Thyroid gland (tissue), 4 donors: ENCODE data around the gene PCGF3. TPM values are rescaled to one million over a fixed set of nuclear protein-coding genes. Genes with fewer than 3 reads are reported as not detected.

Experiments used
- DNase-seq, 2 donors: peaks; one replicate each; pipeline ENCODE4 v3.0.0-alpha.2; 2019
- H3K27ac ChIP-seq, 3 donors: fragments of 200-600 bp; sonication (generic); 1 replicate in 2 of 3; 2 replicates in 1 of 3; pipeline ENCODE4 v1.5.1; 2016 to 2019; ENCODE audit warnings: mild to moderate bottlenecking in 1 of 3, moderate library complexity in 1 of 3
- H3K27me3 ChIP-seq: fragments of 200-600 bp; sonication (generic); one replicate; pipeline ENCODE4 v1.5.1; 2019
- H3K36me3 ChIP-seq, 2 donors: fragments of 200-600 bp; sonication (generic); one replicate each; pipeline ENCODE4 v1.5.1; 2016 to 2019
- H3K4me1 ChIP-seq, 2 donors: fragments of 200-600 bp; sonication (generic); one replicate each; pipeline ENCODE4 v1.5.1; 2017 to 2019
- H3K4me3 ChIP-seq, 3 donors: fragments of 200-600 bp; sonication (generic); replicated peaks in 1 of 3; 1 replicate in 2 of 3; 2 replicates in 1 of 3; pipeline ENCODE4 v1.5.1; 2016; ENCODE audit warnings: mild to moderate bottlenecking in 1 of 3
- H3K9me3 ChIP-seq: fragments of 200-600 bp; sonication (generic); one replicate; pipeline ENCODE4 v1.5.1; 2017
- CTCF ChIP-seq, 6 experiments: fragments of 200-600 bp in 3 of 6; fragments of 450-650 bp in 3 of 6; sonication (generic) in 3 of 6; IDR thresholded peaks; one replicate each; pipeline ENCODE4 v1.5.1; 2016 to 2019; ENCODE audit warnings: antibody characterized with exemption in 6 of 6, mild to moderate bottlenecking in 2 of 6, inconsistent platforms in 1 of 6, moderate library complexity in 1 of 6
- POLR2A ChIP-seq, 2 donors: fragments of 450-650 bp; IDR thresholded peaks; one replicate each; pipeline ENCODE4 v1.6.1; 2017; ENCODE audit warnings: antibody characterized with exemption in 2 of 2, mild to moderate bottlenecking in 2 of 2, moderate library complexity in 1 of 2
- WGBS, 2 donors: methylation state at CpG; one replicate each; pipeline ENCODE4 v1.1.5; 2017; 5-methylcytosine and 5-hydroxymethylcytosine counted together
- intact Hi-C: fragments of 100-400 bp; cut with DNase I; formaldehyde crosslinking; loops from one replicate; pipeline ENCODE4 v1.15.1; 2023
- total RNA-seq, 4 donors: library from RNA; depleted of rRNA; stranded (reverse); fragments of >200 nt; gene quantifications; one replicate each; pipeline ENCODE4 v1.2.3, GENCODE V29; 2016

PCGF3 gene
- total RNA-seq, 4 donors from 2014 or later = 41.4 to 60.0 (median 50.2) TPM

GRCh38 chr4:763922-764321 lies 58.3 kb downstream of the PCGF3 start:
- no peak for DNase-seq
- intact Hi-C loops = no loop called here
- Histone ChIP-seq H3K9me3 (no peaks in the 10 kb centered on the region), H3K27ac (no peak overlapping the region), H3K36me3 (peaks cover 39% of the 10 kb centered on the region in 2 donors), H3K4me1 (no peaks in the 10 kb centered on the region), H3K4me3 (no peak overlapping the region), H3K27me3 (no peaks in the 10 kb centered on the region)
- WGBS, 2 donors = 92 to 95% methylated on average over 9 to 11 of the region's 11 CpGs
- TF ChIP-seq POLR2A (IDR thresholded peaks at IDR 0.05) (no peak), CTCF (IDR thresholded peaks at IDR 0.05) (no peak)

DNA sequence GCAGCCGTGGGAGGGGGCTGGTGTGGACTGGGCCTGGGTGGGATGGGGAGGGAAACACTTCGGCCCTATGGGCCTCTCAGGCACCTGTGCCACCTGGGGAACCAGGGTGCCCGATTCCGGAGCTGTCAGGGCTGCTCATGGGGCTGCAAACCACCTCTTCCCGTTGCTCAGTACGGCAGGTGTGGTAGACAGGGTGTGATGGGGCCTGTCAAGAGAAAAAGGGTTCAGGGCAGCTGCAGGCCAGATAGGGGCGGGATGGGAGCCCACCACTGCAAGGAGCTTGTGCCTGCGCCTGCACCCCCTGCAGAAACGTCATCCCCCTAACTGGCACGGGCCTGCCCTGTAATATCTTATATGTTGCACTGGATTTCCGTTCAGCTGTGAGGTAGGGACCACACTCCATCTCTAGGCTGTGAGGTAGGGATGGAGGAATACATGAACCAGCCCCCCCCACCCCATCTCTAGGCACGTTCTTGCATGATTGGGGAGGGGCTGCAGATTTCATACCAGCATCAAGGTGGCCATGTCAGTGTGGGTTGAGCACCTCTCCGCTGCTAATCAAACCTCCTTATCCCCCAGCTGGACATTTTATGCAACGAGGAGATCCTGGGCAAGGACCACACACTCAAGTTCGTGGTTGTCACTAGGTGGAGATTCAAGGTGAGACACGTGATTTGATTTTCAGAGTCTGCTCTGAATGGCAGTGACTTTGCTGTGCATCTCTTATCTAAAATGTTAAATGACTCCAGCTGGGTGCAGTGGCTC lies 59.0 kb downstream of the PCGF3 start:
- H3K4me3 ChIP-seq = no peak overlapping the region
- no peaks in the 10 kb centered on the region for H3K9me3 ChIP-seq
- H3K4me1 ChIP-seq = no peaks in the 10 kb centered on the region
- intact Hi-C loops = no loop called here
- WGBS, 2 donors = 87 to 92% methylated on average over 8 to 11 of the region's 16 CpGs
- no peak for TF ChIP-seq CTCF (IDR thresholded peaks at IDR 0.05)
- TF ChIP-seq POLR2A (IDR thresholded peaks at IDR 0.05) = no peak
- no peaks in the 10 kb centered on the region for H3K27me3 ChIP-seq
- peaks cover 40 to 46% of the 10 kb centered on the region in 2 donors for H3K36me3 ChIP-seq
- no peak for DNase-seq
- no peak overlapping the region for H3K27ac ChIP-seq

DNA sequence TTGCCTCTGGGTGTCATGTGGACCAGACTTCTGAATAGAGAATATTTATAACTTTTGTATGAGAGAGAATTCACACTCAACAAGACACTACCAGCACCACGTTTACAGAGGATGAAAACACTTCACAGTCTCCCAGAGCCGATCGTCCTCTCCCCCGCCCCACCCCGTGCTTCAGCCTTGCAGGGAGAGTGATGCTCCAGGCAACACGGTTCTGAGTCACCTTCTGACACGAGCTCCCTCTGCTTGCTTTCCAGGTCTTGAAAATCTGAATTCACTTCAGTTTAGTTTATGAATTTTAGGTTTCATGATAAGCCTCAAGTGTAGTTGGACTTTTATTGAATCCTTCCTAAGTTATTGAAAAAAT lies 60.5 kb downstream of the PCGF3 start:
- H3K36me3 ChIP-seq = peaks cover 43 to 47% of the 10 kb centered on the region in 2 donors
- H3K27ac ChIP-seq = no peak overlapping the region
- H3K9me3 ChIP-seq = no peaks in the 10 kb centered on the region
- no peaks in the 10 kb centered on the region for H3K27me3 ChIP-seq
- H3K4me3 ChIP-seq = no peak overlapping the region
- no peak for DNase-seq
- 74 to 82% methylated on average over 7 of the region's 7 CpGs for WGBS, 2 donors
- intact Hi-C loops = no loop called here
- TF ChIP-seq POLR2A (IDR thresholded peaks at IDR 0.05) (no peak), CTCF (IDR thresholded peaks at IDR 0.05) (no peak)
- H3K4me1 ChIP-seq = no peaks in the 10 kb centered on the region

DNA sequence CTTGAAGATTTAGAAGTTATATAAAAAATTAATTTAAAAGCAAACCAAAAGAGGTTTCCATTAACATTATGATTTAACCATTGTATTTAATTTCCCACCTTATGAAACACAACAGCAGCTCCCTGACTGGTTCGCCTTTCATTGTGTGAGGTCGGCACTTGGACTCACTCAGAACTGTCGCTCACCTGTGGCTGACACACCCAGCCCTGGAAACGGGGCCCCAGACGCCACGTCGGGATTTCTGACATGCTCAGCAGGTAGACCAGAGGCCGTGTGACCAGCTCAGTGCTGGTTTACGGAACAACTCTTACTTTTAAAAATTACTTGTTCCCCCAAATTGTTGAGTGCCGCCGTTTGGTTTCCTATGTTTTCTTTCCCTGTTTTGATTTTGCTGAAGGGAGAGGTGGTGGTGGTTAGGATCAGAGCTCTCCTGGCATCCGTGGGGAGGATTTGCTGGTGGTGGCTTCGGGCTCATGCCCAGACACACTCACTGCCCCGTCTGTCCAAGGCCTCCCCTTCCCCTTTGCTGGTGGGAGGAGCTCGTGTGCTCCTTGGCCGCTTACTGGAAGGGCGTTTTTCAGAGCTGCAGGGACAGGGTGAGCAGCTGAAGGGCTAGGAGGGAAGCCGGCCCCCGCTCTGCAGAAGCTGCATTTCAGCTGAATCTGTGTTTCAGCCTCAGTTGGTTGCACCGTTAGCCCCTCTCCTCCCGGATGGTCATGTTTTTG lies 61.1 kb downstream of the PCGF3 start:
- 81 to 88% methylated on average over 21 of the region's 21 CpGs for WGBS, 2 donors
- TF ChIP-seq POLR2A (IDR thresholded peaks at IDR 0.05) (no peak), CTCF (IDR thresholded peaks at IDR 0.05) (no peak)
- Histone ChIP-seq H3K27ac (no peak overlapping the region), H3K9me3 (no peaks in the 10 kb centered on the region), H3K36me3 (peaks cover 41 to 46% of the 10 kb centered on the region in 2 donors), H3K4me3 (no peak overlapping the region), H3K27me3 (no peaks in the 10 kb centered on the region), H3K4me1 (peaks cover 0 to 3% of the 10 kb centered on the region in 2 donors)
- intact Hi-C loops = no loop called here
- DNase-seq = no peak

- TF ChIP-seq CTCF (IDR thresholded peaks at IDR 0.05) = no peak
- TF ChIP-seq POLR2A (IDR thresholded peaks at IDR 0.05) = no peak
- 94 to 95% methylated on average over 15 of the region's 15 CpGs for WGBS, 2 donors
- DNase-seq = no peak
- H3K4me3 ChIP-seq = no peak overlapping the region
- no peaks in the 10 kb centered on the region for H3K9me3 ChIP-seq
- H3K4me1 ChIP-seq = peaks cover 4 to 9% of the 10 kb centered on the region in 2 donors
- no peaks in the 10 kb centered on the region for H3K27me3 ChIP-seq
- no peak overlapping the region for H3K27ac ChIP-seq
- H3K36me3 ChIP-seq = peaks cover 37 to 39% of the 10 kb centered on the region in 2 donors
- intact Hi-C loops = no loop called here
These were observed 62.4 kb downstream of the PCGF3 start for GRCh38 chr4:768076-768475.
